ENCODE measurements around the gene PEX11A. TPM values are rescaled to one million over a fixed set of nuclear protein-coding genes. Genes with fewer than 3 reads are reported as not detected.

The PEX11A gene
- total RNA-seq, 4 donors from 2014 or later, result 18.4 to 134 (median 29.9) TPM

DNA sequence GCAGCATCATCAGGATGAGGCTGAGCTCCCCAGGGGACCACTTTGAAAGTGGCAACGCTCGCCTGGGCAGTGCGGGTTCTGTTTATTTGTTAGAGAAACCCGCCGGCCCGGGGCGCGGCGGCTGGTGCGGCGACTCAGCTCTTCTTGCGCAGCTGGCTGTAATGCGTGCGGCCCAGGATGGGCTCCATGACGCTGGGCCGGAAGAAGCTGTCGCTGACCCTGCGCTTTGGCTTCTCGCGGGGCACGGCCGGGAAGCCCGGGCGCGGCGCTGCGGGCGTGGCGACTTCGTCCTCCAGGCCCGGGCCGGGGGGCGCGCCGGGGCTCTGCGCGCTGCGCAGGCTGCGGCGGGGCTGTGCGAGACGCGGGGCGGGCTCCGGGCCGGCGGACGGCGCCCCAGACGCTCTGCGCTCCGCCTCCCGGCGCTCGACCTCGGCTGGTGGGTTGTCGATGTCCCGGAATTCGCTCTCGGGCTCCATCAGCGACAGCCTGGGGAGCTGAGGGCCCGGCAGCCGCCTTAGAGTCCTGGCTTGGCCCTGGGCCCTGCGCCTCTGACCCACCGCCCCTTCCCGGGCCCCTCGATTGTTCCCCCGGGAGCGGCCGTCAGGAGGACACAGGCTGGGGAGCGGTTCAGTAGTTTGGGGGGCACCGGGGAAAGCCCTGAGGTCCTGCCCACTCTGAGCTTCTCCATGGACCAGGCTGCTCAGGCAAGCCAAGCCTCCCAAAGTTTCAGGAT lies 24.9 kb downstream of the PEX11A start:
- ATAC-seq (ENCODE audit: low FRiP score) (peak; percentile 60), DNase-seq (ENCODE audit: low spot score) (no peak)
- TF ChIP-seq, protein P1, sequence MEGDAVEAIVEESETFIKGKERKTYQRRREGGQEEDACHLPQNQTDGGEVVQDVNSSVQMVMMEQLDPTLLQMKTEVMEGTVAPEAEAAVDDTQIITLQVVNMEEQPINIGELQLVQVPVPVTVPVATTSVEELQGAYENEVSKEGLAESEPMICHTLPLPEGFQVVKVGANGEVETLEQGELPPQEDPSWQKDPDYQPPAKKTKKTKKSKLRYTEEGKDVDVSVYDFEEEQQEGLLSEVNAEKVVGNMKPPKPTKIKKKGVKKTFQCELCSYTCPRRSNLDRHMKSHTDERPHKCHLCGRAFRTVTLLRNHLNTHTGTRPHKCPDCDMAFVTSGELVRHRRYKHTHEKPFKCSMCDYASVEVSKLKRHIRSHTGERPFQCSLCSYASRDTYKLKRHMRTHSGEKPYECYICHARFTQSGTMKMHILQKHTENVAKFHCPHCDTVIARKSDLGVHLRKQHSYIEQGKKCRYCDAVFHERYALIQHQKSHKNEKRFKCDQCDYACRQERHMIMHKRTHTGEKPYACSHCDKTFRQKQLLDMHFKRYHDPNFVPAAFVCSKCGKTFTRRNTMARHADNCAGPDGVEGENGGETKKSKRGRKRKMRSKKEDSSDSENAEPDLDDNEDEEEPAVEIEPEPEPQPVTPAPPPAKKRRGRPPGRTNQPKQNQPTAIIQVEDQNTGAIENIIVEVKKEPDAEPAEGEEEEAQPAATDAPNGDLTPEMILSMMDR (IDR thresholded peaks at IDR 0.05), result no peak

DNA sequence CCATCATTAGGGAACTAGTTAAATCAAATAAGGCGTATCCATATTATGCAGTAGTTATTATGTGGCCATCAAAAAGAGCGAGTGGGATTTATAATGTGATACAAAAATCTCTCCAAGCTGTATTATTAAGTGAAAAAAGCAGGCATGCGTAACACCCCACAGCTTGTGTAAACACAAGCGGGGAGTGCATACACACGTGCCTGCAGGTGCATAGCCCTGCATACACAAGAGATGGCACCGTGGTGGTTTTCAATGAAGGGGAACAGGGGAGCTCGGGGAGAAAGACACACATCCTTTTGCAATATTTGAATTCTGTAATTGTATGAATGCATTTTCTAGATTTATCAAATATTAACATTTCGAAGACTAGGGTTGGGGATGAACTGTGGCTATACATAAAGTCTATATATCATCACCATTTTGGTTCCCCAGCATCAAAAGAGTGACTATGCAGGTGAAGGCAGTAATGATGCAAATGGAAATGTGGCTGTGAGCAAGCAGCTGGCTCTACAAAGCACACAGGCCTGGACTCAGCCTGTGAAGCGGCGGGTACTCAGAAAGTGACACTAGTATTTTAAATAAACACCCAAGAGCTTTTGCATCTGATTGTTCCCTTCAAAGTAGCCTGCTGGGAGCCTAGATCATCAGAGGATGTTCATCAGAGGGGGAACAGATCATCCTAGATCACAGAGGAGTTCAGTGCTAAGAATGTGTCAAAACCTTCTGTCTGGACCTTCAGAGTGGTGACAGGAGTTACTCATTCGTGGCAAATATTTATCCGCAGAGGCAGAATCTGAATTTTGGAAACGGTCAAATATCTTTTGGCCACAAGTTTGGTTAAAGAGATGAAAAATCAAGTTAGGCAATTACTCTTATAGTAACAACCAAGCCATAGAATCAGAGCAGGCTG lies 25.9 kb downstream of the PEX11A start:
- ATAC-seq (ENCODE audit: low FRiP score) (no peak), DNase-seq (ENCODE audit: low spot score) (no peak)
- TF ChIP-seq, protein P1 (IDR thresholded peaks at IDR 0.05), result no peak

DNA sequence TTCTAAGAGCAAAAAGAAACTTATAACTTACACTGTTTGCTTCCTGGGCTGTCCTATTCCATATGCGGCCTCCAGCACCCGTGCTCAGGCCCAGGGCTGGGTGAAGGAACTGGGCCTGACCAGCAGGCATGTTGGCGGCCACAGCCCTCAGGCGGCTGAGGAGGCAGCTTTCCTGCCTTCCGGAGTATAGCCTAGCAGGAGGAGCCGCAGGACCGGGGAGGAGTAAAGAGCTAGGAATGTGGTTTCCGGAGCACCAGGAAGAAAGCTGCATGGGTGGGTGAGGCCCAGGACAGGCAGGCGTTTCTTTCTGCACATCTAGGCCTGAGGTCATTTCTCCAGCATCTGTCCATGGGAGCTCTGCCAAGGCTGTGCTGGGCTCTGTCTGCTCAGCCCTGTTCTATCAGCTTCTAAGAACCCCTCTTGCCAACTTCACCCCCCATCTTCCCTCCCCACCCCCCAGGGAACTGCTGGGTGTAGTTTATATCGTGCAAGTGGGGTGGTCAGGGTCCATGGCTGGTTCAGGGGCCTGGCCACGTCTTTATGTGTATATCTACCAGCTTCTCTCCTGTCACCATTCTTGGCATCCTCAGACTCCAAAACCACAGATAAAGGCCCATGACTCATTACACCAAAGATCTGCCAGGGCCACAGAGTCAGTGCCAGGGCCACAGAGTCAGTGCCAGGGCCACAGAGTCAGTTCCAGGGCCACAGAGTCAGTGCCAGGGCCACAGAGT lies 27.5 kb downstream of the PEX11A start:
- TF ChIP-seq, protein P1 (IDR thresholded peaks at IDR 0.05), result no peak
- DNase-seq (ENCODE audit: low spot score), result no peak
- peak; percentile 77 for ATAC-seq (ENCODE audit: low FRiP score)

DNA sequence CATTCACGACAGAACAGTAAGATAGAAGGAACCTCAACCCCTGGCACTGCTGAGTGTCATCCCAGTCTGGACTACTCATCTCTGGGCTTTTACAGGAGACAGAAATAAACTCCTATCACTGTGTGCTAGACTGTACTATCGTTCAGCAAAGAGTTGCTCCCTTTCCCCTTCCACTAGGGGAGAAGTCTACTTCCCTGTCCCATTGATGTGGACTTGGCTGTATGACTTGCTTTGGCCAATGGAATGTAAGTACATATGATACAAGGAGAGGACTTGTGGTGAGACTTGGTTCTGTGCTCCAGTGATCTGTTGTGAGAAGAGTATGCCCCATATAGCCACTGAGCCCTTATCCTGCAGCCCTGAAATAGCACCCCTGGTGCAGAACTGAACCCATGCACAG lies 30.0 kb downstream of the PEX11A start:
- ATAC-seq (ENCODE audit: low FRiP score) (no peak), DNase-seq (ENCODE audit: low spot score) (no peak)
- TF ChIP-seq, protein P1 (IDR thresholded peaks at IDR 0.05), result no peak

DNA sequence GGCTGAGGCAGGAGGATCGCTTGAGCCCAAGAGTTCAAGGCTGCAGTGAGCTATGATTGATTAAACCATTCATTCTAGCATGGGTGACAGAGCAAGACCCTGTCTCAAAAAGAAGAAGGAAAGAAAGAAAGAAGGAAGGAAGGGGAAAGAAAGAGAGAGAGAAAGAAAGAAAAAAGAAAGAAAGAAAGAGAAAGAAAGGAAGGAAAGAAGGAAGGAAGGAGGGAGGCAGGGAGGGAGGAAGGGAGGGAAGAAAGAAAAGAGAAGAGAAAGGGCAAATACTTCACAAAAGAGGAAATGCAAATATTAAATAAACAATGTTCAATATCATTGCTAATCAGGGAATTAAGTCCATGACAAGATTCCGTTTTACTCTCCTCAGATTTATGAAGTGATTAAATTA lies 31.3 kb downstream of the PEX11A start:
- ATAC-seq (ENCODE audit: low FRiP score) (no peak), DNase-seq (ENCODE audit: low spot score) (no peak)
- TF ChIP-seq, protein P1 (IDR thresholded peaks at IDR 0.05), result no peak

DNA sequence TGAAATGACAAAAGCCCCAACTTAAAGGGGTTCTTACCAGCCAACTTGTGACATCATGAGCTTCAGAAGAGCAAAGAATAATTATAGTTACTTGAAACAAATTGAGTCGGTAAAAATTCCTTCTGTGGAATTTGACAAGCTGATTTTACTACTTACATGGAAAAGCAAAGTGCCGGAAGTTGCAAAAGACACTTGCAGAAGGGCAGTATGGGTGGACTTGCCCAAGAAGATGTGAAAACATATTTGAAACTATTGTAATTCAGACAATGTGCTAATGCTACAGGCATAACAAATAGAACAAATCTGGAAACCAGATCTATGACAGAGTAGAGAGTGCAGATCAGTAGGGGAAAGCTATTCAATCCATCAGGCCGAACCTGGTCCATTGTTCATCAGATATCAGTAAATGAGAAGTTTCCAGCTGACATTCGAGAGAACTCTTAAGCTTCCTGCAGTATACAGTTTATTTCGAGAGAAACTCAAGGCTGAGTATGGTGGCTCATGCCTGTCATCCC lies 32.8 kb downstream of the PEX11A start:
- no peak for ATAC-seq (ENCODE audit: low FRiP score)
- DNase-seq (ENCODE audit: low spot score), result no peak
- TF ChIP-seq, protein P1 (IDR thresholded peaks at IDR 0.05), result no peak

All from omental fat pad (tissue), 4 donors.